ENCODE results near the gene SULT6B1.

GRCh38 chr2:37180006-37180639 lies 8.3 kb downstream of the SULT6B1 start:
- TF ChIP-seq CTCF (IDR thresholded peaks at IDR 0.05) = no peak
- no peak for TF ChIP-seq POLR2A (IDR thresholded peaks at IDR 0.05)

Data from heart left ventricle (tissue), 13 donors.